Smooth muscle cell (in vitro differentiated cells): ENCODE results near the gene ICE1. TPM values are rescaled to one million over a fixed set of nuclear protein-coding genes. Genes with fewer than 3 reads are reported as not detected.

ENCODE experiments used
- DNase-seq: peaks from one replicate; lab custom pipeline; 2025; ENCODE audit not compliant: unreplicated experiment; lab: John Stamatoyannopoulos, UW
- H2AFZ ChIP-seq: fragments of 200-600 bp; sonication (generic); 2 replicates; pipeline ENCODE4 v1.6.0; 2016; ENCODE audit warnings: antibody characterized with exemption, low read depth, mild to moderate bottlenecking
- H3F3A ChIP-seq: fragments of 200-600 bp; sonication (generic); 2 replicates; pipeline ENCODE4 v1.6.0; 2017; ENCODE audit warnings: antibody characterized with exemption, low read depth
- H3K27ac ChIP-seq: fragments of 200-600 bp; sonication (generic); 2 replicates; pipeline ENCODE4 v1.5.1; 2016; ENCODE audit warnings: low read depth, mild to moderate bottlenecking
- H3K27me3 ChIP-seq: fragments of 200-600 bp; sonication (generic); 2 replicates; pipeline ENCODE4 v1.6.1; 2016; ENCODE audit warnings: low read depth, mild to moderate bottlenecking
- H3K36me3 ChIP-seq: fragments of 200-600 bp; sonication (generic); 2 replicates; pipeline ENCODE4 v1.5.1; 2016; ENCODE audit warnings: low read depth
- H3K4me1 ChIP-seq: fragments of 200-600 bp; sonication (generic); 2 replicates; pipeline ENCODE4 v1.5.1; 2016; ENCODE audit warnings: low read depth
- H3K4me2 ChIP-seq: fragments of 200-600 bp; sonication (generic); 2 replicates; pipeline ENCODE4 v1.6.0; 2016; ENCODE audit warnings: mild to moderate bottlenecking
- H3K4me3 ChIP-seq: fragments of 200-600 bp; sonication (generic); 2 replicates; pipeline ENCODE4 v1.5.1; 2016; ENCODE audit warnings: mild to moderate bottlenecking
- H3K79me2 ChIP-seq: fragments of 200-600 bp; sonication (generic); 2 replicates; pipeline ENCODE4 v1.6.0; 2016; ENCODE audit warnings: low read depth, mild to moderate bottlenecking
- H3K9ac ChIP-seq: fragments of 200-600 bp; sonication (generic); 2 replicates; pipeline ENCODE4 v1.6.0; 2016; ENCODE audit warnings: low read depth
- H3K9me3 ChIP-seq: fragments of 200-600 bp; sonication (generic); replicated peaks from 2 replicates; pipeline ENCODE4 v1.5.1; 2016; ENCODE audit warnings: low read depth
- H4K20me1 ChIP-seq: fragments of 200-600 bp; sonication (generic); 2 replicates; pipeline ENCODE4 v1.6.0; 2016; ENCODE audit warnings: low read depth
- WGBS: methylation state at CpG from one replicate; pipeline ENCODE4 v1.1.7; 2016; ENCODE audit warnings: low lambda C conversion rate; 5-methylcytosine and 5-hydroxymethylcytosine counted together
- polyA plus RNA-seq: library from polyadenylated mRNA; unstranded; fragments of >200 nt; fragmentation: Nextera tagmentation; extraction: Ambion mirVana; gene quantifications from 2 replicates; pipeline ENCODE4 v1.2.1, GENCODE V29; 2016
- total RNA-seq: library from RNA; depleted of rRNA; stranded (reverse); fragments of >200 nt; gene quantifications from 2 replicates; pipeline ENCODE4 v1.2.3, GENCODE V29; 2014
- TF ChIP-seq, protein P1 (sequence below): fragments of 200-600 bp; sonication (generic); IDR thresholded peaks from 2 replicates; pipeline ENCODE4 v1.5.1; 2017; ENCODE audit warnings: borderline replicate concordance, mild to moderate bottlenecking, antibody characterized with exemption; ENCODE audit not compliant: insufficient read depth, poor library complexity, severe bottlenecking

Gene ICE1
- total and polyA plus RNA-seq, 2 experiments from 2014 or later = 10.2 to 25.4 TPM

DNA sequence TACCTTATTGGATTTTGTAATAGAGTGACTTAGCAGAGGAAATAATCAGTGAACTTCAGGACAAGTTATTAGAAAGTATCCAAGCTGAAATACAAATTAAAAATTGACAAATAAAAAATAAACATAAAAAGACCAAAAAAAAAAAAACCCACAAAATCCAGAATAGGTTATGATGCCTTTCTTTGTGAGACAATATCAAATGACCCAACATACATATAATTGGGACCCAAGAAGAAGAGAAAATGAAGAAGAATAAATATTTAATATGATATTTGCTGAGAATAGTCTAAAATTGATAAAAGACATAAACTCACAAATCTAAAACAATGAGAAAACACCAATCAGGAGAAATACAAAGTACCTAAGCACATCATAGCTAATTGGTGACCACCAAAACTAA is 81.8 kb downstream of the ICE1 start:
- Histone ChIP-seq H3K27ac (no peak overlapping the region), H3K27me3 (no peaks in the 10 kb centered on the region), H3K4me2 (no peak overlapping the region), H2AFZ (no peak overlapping the region), H3K9me3 (no peaks in the 10 kb centered on the region), H3K36me3 (no peaks in the 10 kb centered on the region), H4K20me1 (no peaks in the 10 kb centered on the region), H3K79me2 (no peaks in the 10 kb centered on the region), H3K4me1 (no peaks in the 10 kb centered on the region), H3K4me3 (no peak overlapping the region), H3K9ac (no peak overlapping the region), H3F3A (no peaks in the 10 kb centered on the region)
- no peak for DNase-seq
- TF ChIP-seq, protein P1, sequence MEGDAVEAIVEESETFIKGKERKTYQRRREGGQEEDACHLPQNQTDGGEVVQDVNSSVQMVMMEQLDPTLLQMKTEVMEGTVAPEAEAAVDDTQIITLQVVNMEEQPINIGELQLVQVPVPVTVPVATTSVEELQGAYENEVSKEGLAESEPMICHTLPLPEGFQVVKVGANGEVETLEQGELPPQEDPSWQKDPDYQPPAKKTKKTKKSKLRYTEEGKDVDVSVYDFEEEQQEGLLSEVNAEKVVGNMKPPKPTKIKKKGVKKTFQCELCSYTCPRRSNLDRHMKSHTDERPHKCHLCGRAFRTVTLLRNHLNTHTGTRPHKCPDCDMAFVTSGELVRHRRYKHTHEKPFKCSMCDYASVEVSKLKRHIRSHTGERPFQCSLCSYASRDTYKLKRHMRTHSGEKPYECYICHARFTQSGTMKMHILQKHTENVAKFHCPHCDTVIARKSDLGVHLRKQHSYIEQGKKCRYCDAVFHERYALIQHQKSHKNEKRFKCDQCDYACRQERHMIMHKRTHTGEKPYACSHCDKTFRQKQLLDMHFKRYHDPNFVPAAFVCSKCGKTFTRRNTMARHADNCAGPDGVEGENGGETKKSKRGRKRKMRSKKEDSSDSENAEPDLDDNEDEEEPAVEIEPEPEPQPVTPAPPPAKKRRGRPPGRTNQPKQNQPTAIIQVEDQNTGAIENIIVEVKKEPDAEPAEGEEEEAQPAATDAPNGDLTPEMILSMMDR = no peak

DNA sequence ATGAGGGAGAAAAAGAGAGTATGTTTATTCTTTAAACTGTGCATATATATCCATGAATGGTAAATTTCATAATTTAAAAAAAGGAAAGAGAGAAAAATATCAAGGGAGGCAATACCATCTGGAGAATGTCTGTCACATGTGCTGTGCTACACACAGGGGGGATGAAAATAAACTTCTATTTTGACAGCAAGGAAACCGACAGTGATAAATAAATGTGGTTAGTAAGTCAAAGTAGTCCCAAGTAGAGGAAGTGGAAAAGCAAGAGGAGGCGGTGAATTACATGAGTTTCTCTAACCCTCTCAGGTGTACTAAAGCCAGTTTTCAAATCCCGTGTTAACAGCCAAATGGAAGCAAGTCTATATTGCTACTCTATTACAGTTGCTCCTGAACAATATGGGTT is 83.3 kb downstream of the ICE1 start:
- DNase-seq = no peak
- Histone ChIP-seq H3K79me2 (no peaks in the 10 kb centered on the region), H3K9ac (no peak overlapping the region), H3K36me3 (no peaks in the 10 kb centered on the region), H3K27me3 (no peaks in the 10 kb centered on the region), H3K4me2 (no peak overlapping the region), H2AFZ (no peak overlapping the region), H3K9me3 (no peaks in the 10 kb centered on the region), H4K20me1 (no peaks in the 10 kb centered on the region), H3K27ac (no peak overlapping the region), H3K4me3 (no peak overlapping the region), H3F3A (no peaks in the 10 kb centered on the region), H3K4me1 (no peaks in the 10 kb centered on the region)
- WGBS = 97% methylated on average over 3 of the region's 3 CpGs
- TF ChIP-seq, protein P1 = no peak

GRCh38 chr5:5508391-5508790 is 85.9 kb downstream of the ICE1 start:
- Histone ChIP-seq H3K27me3 (no peaks in the 10 kb centered on the region), H3F3A (no peaks in the 10 kb centered on the region), H3K9ac (no peak overlapping the region), H3K4me1 (no peaks in the 10 kb centered on the region), H3K9me3 (no peaks in the 10 kb centered on the region), H3K4me3 (no peak overlapping the region), H3K36me3 (no peaks in the 10 kb centered on the region), H2AFZ (no peak overlapping the region), H3K27ac (no peak overlapping the region), H3K4me2 (no peak overlapping the region), H3K79me2 (no peaks in the 10 kb centered on the region), H4K20me1 (no peaks in the 10 kb centered on the region)
- TF ChIP-seq, protein P1 = no peak
- 98% methylated on average over 2 of the region's 2 CpGs for WGBS
- no peak for DNase-seq

DNA sequence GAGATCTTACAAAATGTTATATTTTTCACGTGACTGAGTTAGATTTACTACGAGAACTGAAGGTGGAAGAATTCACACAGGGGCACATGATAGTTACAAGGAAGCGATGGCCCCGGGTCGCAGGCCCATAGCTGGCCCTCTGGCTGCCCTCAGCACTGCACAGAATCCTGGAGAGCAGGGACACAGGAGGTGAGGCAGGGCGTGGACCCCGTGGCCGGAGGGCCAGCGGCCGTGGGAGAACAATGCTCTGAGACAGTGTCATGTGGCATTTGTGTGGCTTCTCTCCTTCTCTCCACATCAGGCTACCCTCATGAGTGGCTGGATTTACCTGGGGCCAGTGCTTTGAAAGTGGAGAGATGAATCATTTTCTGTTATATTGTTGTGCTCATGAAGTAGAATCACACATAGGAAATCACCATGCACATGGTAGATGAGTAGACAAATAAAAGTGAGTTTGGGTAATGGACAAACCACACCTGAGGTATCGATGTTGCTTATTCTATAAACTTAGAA is 89.5 kb downstream of the ICE1 start:
- H3K4me1 ChIP-seq = no peaks in the 10 kb centered on the region

More for the DNA sequence above, 89.5 kb downstream of the ICE1 start:
- H3K4me2 ChIP-seq = no peak overlapping the region
- H3K9ac ChIP-seq = no peak overlapping the region
- DNase-seq = no peak
- H3K4me3 ChIP-seq = no peak overlapping the region
- H3K36me3 ChIP-seq = no peaks in the 10 kb centered on the region
- H3K79me2 ChIP-seq = no peaks in the 10 kb centered on the region
- TF ChIP-seq, protein P1 = no peak
- H2AFZ ChIP-seq = no peak overlapping the region
- WGBS = 93% methylated on average over 11 of the region's 11 CpGs
- H3F3A ChIP-seq = no peaks in the 10 kb centered on the region
- no peaks in the 10 kb centered on the region for H3K27me3 ChIP-seq
- no peaks in the 10 kb centered on the region for H3K9me3 ChIP-seq
- no peak overlapping the region for H3K27ac ChIP-seq
- H4K20me1 ChIP-seq = no peaks in the 10 kb centered on the region
